ENCODE data around the gene CADM4. TPM values are rescaled to one million over a fixed set of nuclear protein-coding genes. Genes with fewer than 3 reads are reported as not detected.

Gene CADM4
- total RNA-seq, 1 donor from 2014 or later: 3.5 TPM

DNA sequence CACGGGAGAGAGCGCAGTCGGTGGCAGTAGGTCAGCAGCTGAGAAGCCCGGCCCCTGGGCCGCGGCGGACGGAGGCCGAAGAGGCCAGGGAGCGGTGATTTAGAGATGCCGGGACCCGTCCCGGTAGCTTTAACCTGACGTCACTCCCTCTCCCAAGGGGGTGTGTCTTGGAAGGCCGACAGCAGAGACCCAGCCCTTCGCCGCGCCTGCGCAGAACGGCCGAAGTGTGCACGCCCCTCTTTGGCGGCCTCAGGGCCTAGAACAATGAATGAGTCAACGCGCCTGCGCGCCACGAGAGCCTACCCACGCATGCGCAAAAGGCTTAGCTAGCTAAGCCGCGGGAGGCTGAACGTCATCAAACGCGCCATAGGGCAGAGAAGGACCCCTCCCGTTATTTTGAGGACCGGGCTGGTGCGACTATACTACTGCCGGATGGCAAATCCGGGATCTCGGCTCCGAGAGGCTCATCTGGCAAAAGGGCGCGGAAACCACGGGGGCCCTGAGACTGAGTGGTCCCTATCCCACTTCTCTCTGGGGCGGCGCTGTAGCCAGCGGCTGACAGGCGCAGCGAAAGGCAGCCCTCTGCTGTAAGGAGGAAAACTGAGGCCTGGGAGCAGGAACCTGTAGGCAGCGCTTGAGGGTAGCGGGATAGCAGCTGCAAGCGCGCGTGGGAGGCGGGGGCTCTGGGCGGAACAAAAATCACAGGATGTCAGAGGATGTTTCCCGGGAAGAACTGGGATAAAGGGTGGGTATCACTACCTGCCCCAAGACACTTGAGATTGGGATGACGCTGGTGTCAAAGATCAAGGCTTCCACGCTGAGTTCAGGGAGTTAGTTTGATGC is 43.4 kb downstream of the CADM4 start, which contains the start of the genes IRGQ and ZNF576:
IRGQ (minus strand) TSS at position 136 of the 843 bp plus-strand sequence. CDS start 796 bp downstream, outside the sequence.
ZNF576 (plus strand) TSS at position 597 of the 843 bp plus-strand sequence. CDS start 514 bp downstream, outside the sequence.
- H3K4me3 ChIP-seq: peak within 1 kb of the TSS; percentile 59 to 88
- TF ChIP-seq, protein P1, sequence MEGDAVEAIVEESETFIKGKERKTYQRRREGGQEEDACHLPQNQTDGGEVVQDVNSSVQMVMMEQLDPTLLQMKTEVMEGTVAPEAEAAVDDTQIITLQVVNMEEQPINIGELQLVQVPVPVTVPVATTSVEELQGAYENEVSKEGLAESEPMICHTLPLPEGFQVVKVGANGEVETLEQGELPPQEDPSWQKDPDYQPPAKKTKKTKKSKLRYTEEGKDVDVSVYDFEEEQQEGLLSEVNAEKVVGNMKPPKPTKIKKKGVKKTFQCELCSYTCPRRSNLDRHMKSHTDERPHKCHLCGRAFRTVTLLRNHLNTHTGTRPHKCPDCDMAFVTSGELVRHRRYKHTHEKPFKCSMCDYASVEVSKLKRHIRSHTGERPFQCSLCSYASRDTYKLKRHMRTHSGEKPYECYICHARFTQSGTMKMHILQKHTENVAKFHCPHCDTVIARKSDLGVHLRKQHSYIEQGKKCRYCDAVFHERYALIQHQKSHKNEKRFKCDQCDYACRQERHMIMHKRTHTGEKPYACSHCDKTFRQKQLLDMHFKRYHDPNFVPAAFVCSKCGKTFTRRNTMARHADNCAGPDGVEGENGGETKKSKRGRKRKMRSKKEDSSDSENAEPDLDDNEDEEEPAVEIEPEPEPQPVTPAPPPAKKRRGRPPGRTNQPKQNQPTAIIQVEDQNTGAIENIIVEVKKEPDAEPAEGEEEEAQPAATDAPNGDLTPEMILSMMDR (IDR thresholded peaks at IDR 0.05): no peak
- intact Hi-C loops (cut with DNase I): loop anchor here (1.0 to 10.0 kb wide), 6 partner anchors 21 to 1641 kb away; partner anchors contain the start of genes PINLYP, RABAC1, SMG9 and XRCC1
- peak within 1 kb of the TSS; percentile 94 to 99 for H3K27ac ChIP-seq
- H3K27me3 ChIP-seq: no peaks in the 10 kb centered on the region
- peaks cover 38 to 43% of the 10 kb centered on the region in 2 donors for H3K36me3 ChIP-seq
- H3K9me3 ChIP-seq: no peaks in the 10 kb centered on the region
- DNase-seq (ENCODE audit: low spot score in 2 of 2): peak; percentile 99 to 100
- peaks cover 22 to 23% of the 10 kb centered on the region in 2 donors for H3K4me1 ChIP-seq

DNA sequence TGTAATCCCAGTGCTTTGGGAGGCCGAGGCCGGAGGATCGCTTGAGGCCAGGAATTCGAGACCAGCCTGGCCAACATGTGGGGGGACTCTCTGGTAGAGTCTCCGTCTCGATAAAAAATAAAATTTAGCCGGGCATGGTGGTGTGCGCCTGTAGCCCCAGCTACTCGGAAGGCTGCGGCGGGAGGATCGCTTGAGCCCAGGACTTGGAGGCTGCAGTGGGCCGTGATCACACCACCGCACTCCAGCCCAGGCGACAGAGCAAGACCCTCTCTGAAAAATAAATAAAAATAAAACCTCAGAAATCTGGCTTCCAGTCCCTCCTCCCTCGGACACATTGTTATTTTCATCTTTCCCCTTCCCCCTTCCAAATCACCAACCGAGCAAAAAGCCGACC is 44.0 kb downstream of the CADM4 start:
- TF ChIP-seq, protein P1 (IDR thresholded peaks at IDR 0.05): no peak
- Histone ChIP-seq H3K36me3 (peaks cover 42 to 48% of the 10 kb centered on the region in 2 donors), H3K27me3 (no peaks in the 10 kb centered on the region), H3K4me3 (peak overlapping the region; percentile 58 to 88), H3K27ac (peak overlapping the region; percentile 82 to 88), H3K4me1 (peaks cover 22 to 23% of the 10 kb centered on the region in 2 donors), H3K9me3 (no peaks in the 10 kb centered on the region)
- no peak for DNase-seq (ENCODE audit: low spot score in 2 of 2)
- intact Hi-C loops (cut with DNase I): loop anchor here (10.0 kb wide), 1 partner anchor 1641 kb away; the partner anchor contains the start of gene RABAC1

DNA sequence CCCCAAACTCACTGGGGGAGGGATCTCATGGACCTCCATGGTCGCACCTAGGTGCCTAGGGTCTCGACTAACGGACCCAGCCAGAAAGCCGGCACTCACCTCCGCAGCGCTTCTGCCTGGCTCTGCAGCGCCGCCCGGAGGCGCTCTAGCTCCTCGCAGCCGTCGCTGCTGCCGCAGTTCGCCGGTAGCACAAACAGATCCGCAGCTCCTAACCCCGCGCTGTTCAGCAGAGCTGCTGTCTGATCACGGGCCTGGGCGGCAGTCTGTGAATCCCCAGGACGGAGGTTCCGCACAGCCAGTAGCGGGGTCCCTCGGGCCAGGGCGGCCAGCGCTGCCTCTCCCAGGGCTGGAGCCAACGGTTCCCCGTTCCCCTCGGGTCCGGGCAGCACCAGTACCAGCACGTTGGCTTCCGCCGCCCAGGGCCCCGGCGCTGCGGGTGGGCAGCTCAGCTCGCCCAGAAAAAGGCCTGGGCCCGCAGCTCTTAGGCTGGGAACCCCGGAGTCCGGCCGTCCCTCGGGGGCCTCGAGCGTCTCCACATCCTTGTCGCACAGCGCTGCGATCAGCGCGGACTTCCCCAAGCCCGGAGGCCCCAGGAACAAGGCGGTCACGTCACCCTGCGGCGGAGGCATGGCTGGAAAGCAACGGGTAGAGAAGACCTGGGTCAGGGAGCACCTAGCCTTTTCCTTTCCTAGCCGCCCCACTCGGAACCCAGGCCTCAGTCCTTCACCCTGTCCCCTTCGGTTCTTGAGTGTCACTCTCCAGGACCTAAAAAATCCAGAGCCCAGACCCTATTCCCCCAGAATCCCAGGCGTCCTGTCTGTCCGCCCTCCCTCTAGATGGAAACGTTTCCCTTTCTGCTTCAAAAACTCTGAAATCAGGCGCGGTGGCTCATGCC is 44.7 kb downstream of the CADM4 start:
- Histone ChIP-seq H3K27me3 (no peaks in the 10 kb centered on the region), H3K9me3 (no peaks in the 10 kb centered on the region), H3K36me3 (peaks cover 42 to 48% of the 10 kb centered on the region in 2 donors), H3K4me1 (peaks cover 22 to 23% of the 10 kb centered on the region in 2 donors), H3K4me3 (peak overlapping the region; percentile 58 to 88), H3K27ac (peak overlapping the region; percentile 82 to 88)
- TF ChIP-seq, protein P1 (IDR thresholded peaks at IDR 0.05): peak; percentile 47 to 69 (median 63)
- intact Hi-C loops (cut with DNase I): loop anchor here (10.0 kb wide), 1 partner anchor 1640 kb away; the partner anchor contains the start of gene RABAC1
- DNase-seq (ENCODE audit: low spot score in 2 of 2): peak in 1 of 2 donors; percentile 78

GRCh38 chr19:43594081-43594697 is 45.5 kb downstream of the CADM4 start:
- Histone ChIP-seq H3K36me3 (peaks cover 38 to 47% of the 10 kb centered on the region in 2 donors), H3K4me1 (peaks cover 22 to 23% of the 10 kb centered on the region in 2 donors), H3K4me3 (peak overlapping the region; percentile 58 to 88), H3K27ac (peak overlapping the region; percentile 82 to 88), H3K27me3 (no peaks in the 10 kb centered on the region), H3K9me3 (no peaks in the 10 kb centered on the region)
- TF ChIP-seq, protein P1 (IDR thresholded peaks at IDR 0.05): no peak
- DNase-seq (ENCODE audit: low spot score in 2 of 2): no peak
- intact Hi-C loops (cut with DNase I): loop anchor here (10.0 kb wide), 1 partner anchor 1639 kb away; the partner anchor contains the start of gene RABAC1

Measured in ascending aorta (tissue), 2 donors.